K562 (cell line): ENCODE data around the gene DRC3. TPM values are rescaled to one million over a fixed set of nuclear protein-coding genes. Genes with fewer than 3 reads are reported as not detected.

Source experiments
- BACH1 ChIP-seq: fragments of 200-800 bp; sonication (Bioruptor generic); IDR thresholded peaks from 2 replicates; pipeline ENCODE4 v1.6.1; 2016; ENCODE audit warnings: missing genetic modification characterization, missing compliant biosample characterization
- CREM ChIP-seq: IDR thresholded peaks from 2 replicates; pipeline ENCODE4 v1.6.1; 2014; ENCODE audit warnings: antibody characterized with exemption, low read depth
- DLX4 ChIP-seq: fragments of 250-450 bp; sonication (Bioruptor Pico); IDR thresholded peaks from 2 replicates; pipeline ENCODE4 v1.6.1; 2021; ENCODE audit warnings: mild to moderate bottlenecking
- ESRRB ChIP-seq: fragments of 250-450 bp; sonication (Bioruptor Pico); IDR thresholded peaks from 2 replicates; pipeline ENCODE4 v1.5.0; 2020; ENCODE audit warnings: mild to moderate bottlenecking, moderate library complexity, borderline replicate concordance
- ETS1 ChIP-seq: conservative IDR thresholded peaks from 2 replicates; pipeline ENCODE4 v1.6.1; 2011; ENCODE audit warnings: low read depth, mild to moderate bottlenecking, low read length; ENCODE audit not compliant: control insufficient read depth
- LEF1 ChIP-seq: fragments of 450-650 bp; IDR thresholded peaks from 2 replicates; pipeline ENCODE4 v1.6.1; 2016; ENCODE audit warnings: mild to moderate bottlenecking
- PBX2 ChIP-seq, 2 experiments: IDR thresholded peaks in 1 of 2; conservative IDR thresholded peaks in 1 of 2; 2 replicates each; pipeline ENCODE4 v1.6.1; 2016; ENCODE audit warnings: low read depth in 2 of 2, mild to moderate bottlenecking in 1 of 2, missing compliant biosample characterization in 1 of 2, missing genetic modification characterization in 1 of 2, moderate library complexity in 1 of 2
- POLR2B ChIP-seq: fragments of 450-650 bp; IDR thresholded peaks from 2 replicates; pipeline ENCODE4 v1.6.1; 2018; ENCODE audit warnings: low read depth; ENCODE audit not compliant: partially characterized antibody
- PTBP1 ChIP-seq: fragments of 200-400 bp; formaldehyde crosslinking; IDR thresholded peaks from 2 replicates; pipeline ENCODE4 v1.6.1; 2017; ENCODE audit warnings: low read depth, low read length
- PTRF ChIP-seq: fragments of 450-650 bp; IDR thresholded peaks from 2 replicates; pipeline ENCODE4 v1.6.1; 2016; ENCODE audit warnings: mild to moderate bottlenecking, missing genetic modification characterization, missing compliant biosample characterization
- RBM25 ChIP-seq: fragments of 200-400 bp; formaldehyde crosslinking; IDR thresholded peaks from 2 replicates; pipeline ENCODE4 v1.6.1; 2018; ENCODE audit warnings: low read length, low read depth, moderate library complexity; ENCODE audit not compliant: severe bottlenecking
- RFX7 ChIP-seq: fragments of 250-450 bp; sonication (Bioruptor Pico); IDR thresholded peaks from 2 replicates; pipeline ENCODE4 v1.5.1; 2021; ENCODE audit warnings: mild to moderate bottlenecking
- ZNF184 ChIP-seq: sonication (generic); formaldehyde crosslinking; IDR thresholded peaks from 2 replicates; pipeline ENCODE4 v1.5.0; 2020; ENCODE audit warnings: missing genetic modification reagents
- ZNF407 ChIP-seq: fragments of 450-650 bp; IDR thresholded peaks from 2 replicates; pipeline ENCODE4 v1.6.1; 2016; ENCODE audit warnings: low read depth
- polyA plus RNA-seq, 8 experiments: library from polyadenylated mRNA; depleted of rRNA in 4 of 8; stranded (reverse) in 5 of 8; unstranded in 3 of 8; fragments of >200 nt; fragmentation: Nextera tagmentation in 2 of 8; fragmentation: Illumina TruSeq in 1 of 8; extraction: Ambion mirVana in 2 of 8; extraction: Trizol in 1 of 8; gene quantifications; 2 replicates each; pipeline versions ENCODE4 v1.2.1 to v1.2.3, GENCODE V29; 2011 to 2014; ENCODE audit warnings: inconsistent platforms in 1 of 8, missing spikeins in 1 of 8
- total RNA-seq, 7 experiments: library from RNA; depleted of rRNA in 6 of 7; stranded (reverse); fragments of >200 nt in 6 of 7; fragmentation: Illumina TruSeq in 2 of 7; extraction: Trizol in 2 of 7; gene quantifications; 2 replicates each; pipeline versions ENCODE4 v1.2.1 to v1.2.3, GENCODE V29; 2011 to 2021; ENCODE audit warnings: low replicate concordance in 1 of 7

The DRC3 gene
- total and polyA plus RNA-seq, 9 of the 15 experiments (the other 6 are each of a cell fraction or from before 2014, with no cell fraction given): 0.10 to 0.84 (median 0.30) TPM; not detected in 3

- TF ChIP-seq RBM25 (peak; percentile 86), DLX4 (CRISPR knock-in tag) (no peak), LEF1 (no peak), ZNF184 (CRISPR knock-in tag) (no peak), PTBP1 (0 out of 2 replicates have a peak, but pooled peaks have one; percentile 44), PBX2 (CRISPR knock-in tag; IDR thresholded peaks at IDR 0.05; ENCODE audit: low read depth) (no peak), PBX2 (tag; conservative IDR thresholded peaks at IDR 0.05; ENCODE audit: low read depth) (no peak), PTRF (tag) (no peak), ESRRB (CRISPR knock-in tag) (no peak), POLR2B (no peak), BACH1 (tag) (no peak), ETS1 (no peak), RFX7 (no peak), CREM (no peak), ZNF407 (no peak)
These were observed 6.1 kb downstream of the DRC3 start (continued) for GRCh38 chr17:17978481-17979424.
